NCI-H226 (cell line): ENCODE measurements around the gene GNAT3.

Experiments
- DNase-seq: peaks from one replicate; pipeline ENCODE4 v3.0.0-alpha.2; 2015

GNAT3 gene

DNA sequence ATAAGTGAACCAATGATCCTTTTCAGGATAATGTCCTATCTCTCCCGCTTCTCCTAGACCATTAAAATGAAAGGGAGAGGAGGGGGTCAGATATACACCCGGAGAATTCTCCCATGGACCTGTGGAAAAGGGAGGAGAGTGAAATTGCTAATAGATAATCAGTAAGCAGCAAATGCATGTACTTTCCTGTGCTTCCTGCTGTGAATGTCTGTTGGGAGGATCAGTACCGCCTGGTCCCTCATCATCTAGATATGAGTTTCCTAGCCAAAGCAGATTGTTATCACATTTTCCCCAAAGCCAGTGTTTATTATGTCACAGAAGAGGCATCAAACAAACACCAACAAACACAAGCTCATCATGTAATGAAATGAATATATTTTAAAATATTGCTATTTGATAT lies 96.8 kb downstream of the GNAT3 start:
- DNase-seq, result no peak

GRCh38 chr7:80414331-80414730 lies 97.5 kb downstream of the GNAT3 start:
- DNase-seq, result no peak

DNA sequence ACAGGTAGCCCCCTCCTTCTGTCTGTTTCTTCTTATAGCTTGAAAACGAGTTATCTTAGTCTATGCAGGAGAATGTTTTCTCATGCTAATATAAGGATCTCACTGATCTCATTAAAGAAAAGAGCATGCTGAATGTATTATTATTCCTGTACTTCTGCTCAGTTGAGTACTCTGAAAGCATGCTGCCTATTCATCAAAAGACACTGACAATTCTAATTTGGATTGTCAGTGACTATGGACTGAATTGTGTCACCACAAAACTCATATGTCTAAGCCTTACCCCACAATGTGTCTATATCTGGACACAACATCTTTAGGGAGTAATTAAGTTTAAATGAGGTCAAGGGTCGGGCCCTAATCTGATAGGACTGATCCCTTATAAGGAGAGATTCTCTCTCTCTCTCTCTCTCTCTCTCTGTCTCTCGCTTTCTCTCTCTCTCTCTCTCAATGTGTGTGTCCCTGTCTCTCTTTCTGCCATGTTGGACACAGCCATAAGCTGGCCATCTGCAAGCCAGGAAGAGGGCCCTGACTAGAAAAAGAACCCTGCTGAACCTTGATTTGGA lies 98.4 kb downstream of the GNAT3 start:
- no peak for DNase-seq

- no peak for DNase-seq
Observed at GRCh38 chr7:80412842-80413241, 99.0 kb downstream of the GNAT3 start.

- DNase-seq, result no peak
Observed at GRCh38 chr7:80411621-80412020, 100.2 kb downstream of the GNAT3 start.

GRCh38 chr7:80410081-80410480 lies 101.8 kb downstream of the GNAT3 start:
- no peak for DNase-seq
